Subcutaneous abdominal adipose tissue (tissue), 5 donors: ENCODE results near the gene FANCI.

ENCODE experiments used
- H3K27ac ChIP-seq: one replicate; pipeline ENCODE4 v1.7.0; 2013; ENCODE audit warnings: low read depth, mild to moderate bottlenecking, inconsistent platforms, low read length, moderate library complexity
- H3K27me3 ChIP-seq, 5 donors: one replicate each; pipeline ENCODE4 v1.7.0; 2013; ENCODE audit warnings: low read length in 5 of 5, inconsistent platforms in 1 of 5; ENCODE audit not compliant: control insufficient read depth in 5 of 5, insufficient read depth in 4 of 5
- H3K36me3 ChIP-seq, 5 donors: one replicate each; pipeline ENCODE4 v1.7.0; 2013; ENCODE audit warnings: low read length in 5 of 5; ENCODE audit not compliant: control insufficient read depth in 5 of 5, insufficient read depth in 5 of 5
- H3K4me1 ChIP-seq, 5 donors: one replicate each; pipeline ENCODE4 v1.7.0; 2013; ENCODE audit warnings: low read length in 5 of 5, mild to moderate bottlenecking in 3 of 5, moderate library complexity in 1 of 5; ENCODE audit not compliant: control insufficient read depth in 5 of 5, insufficient read depth in 5 of 5
- H3K4me3 ChIP-seq, 5 donors: one replicate each; pipeline ENCODE4 v1.7.0; 2013; ENCODE audit warnings: low read length in 5 of 5, low read depth in 1 of 5
- H3K9ac ChIP-seq, 5 donors: one replicate each; pipeline ENCODE4 v1.7.0; 2013; ENCODE audit warnings: low read length in 5 of 5, mild to moderate bottlenecking in 4 of 5, moderate library complexity in 3 of 5
- H3K9me3 ChIP-seq, 5 donors: one replicate each; pipeline ENCODE4 v1.7.0; 2013; ENCODE audit warnings: low read length in 5 of 5; ENCODE audit not compliant: control insufficient read depth in 5 of 5
- donor health status: healthy.
- donor health status: healthy.
- donor health status: healthy.
- donor health status: healthy.
- donor health status: healthy.

Gene FANCI

DNA sequence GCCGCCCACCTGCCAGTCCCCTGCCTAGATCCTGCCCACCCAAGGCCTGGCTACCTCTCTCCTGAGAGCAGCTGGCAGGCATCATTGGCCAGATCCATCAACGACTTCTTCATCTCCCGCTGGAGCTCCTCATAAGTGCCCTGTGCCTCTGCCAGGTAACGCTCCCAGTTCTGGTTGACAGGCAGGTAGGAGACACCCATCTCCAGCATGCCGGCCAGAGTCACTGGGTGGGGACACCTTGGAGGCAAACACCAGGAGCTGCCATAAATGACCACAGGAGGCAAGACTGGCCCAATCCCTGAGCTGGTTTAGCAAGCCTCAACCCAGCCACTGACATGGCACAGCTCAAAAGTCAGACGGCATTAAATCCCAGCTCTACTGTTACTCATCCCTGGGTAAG is 83.3 kb downstream of the FANCI start:
- peaks cover 4 to 40% (median 36%) of the 10 kb centered on the region in 5 donors for H3K4me1 ChIP-seq
- no peak overlapping the region for H3K27ac ChIP-seq
- H3K27me3 ChIP-seq = no peaks in the 10 kb centered on the region
- H3K9me3 ChIP-seq = no peaks in the 10 kb centered on the region
- no peak overlapping the region for H3K9ac ChIP-seq
- no peak overlapping the region for H3K4me3 ChIP-seq
- peaks cover 6 to 100% (median 99%) of the 10 kb centered on the region in 5 donors for H3K36me3 ChIP-seq

DNA sequence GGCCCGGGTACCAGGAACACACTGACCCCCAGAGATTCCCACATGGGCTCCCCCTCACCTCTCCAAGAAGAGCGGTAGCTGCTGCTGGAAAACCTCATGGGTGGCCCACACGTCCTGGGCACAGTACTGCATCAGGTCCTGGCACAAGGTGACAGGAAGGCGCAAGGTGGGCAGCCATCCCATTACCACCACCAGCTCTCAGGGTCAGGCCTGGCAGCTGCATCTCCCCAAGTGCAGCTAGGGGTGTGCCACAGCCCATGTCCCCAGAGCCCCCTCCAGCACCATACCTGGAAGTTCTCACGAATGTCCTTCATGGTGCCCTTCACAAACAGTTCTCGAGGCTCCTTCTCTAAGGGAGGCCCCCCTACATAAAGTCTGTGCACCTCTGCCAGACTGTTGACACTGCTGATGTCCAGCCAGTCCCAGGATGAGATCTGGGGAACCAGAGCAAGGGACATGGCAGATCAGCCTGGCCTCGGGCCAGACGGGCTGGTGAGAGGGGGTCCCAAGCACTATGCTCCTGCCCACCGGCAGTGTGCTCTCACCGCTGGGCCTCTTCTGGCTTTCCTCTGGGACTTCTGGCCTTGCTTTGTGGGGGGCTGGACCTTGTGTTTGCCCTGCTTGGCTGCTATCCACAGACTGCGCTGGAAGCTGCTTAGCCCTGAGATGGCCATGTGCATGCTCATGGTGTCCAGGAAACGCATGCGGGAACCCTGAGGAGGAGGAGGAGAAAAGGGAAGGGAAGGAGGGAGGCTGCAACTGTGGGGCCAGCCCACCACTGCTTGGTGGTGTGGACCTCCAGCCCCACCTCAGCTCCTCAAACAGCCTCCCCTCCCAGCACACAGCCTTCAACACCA is 84.8 kb downstream of the FANCI start:
- H3K9me3 ChIP-seq = no peaks in the 10 kb centered on the region
- H3K4me1 ChIP-seq = peaks cover 4 to 54% (median 50%) of the 10 kb centered on the region in 5 donors
- no peak overlapping the region for H3K9ac ChIP-seq
- H3K27me3 ChIP-seq = no peaks in the 10 kb centered on the region
- no peak overlapping the region for H3K4me3 ChIP-seq
- H3K36me3 ChIP-seq = peaks cover 6 to 96% (median 93%) of the 10 kb centered on the region in 5 donors
- H3K27ac ChIP-seq = no peak overlapping the region

DNA sequence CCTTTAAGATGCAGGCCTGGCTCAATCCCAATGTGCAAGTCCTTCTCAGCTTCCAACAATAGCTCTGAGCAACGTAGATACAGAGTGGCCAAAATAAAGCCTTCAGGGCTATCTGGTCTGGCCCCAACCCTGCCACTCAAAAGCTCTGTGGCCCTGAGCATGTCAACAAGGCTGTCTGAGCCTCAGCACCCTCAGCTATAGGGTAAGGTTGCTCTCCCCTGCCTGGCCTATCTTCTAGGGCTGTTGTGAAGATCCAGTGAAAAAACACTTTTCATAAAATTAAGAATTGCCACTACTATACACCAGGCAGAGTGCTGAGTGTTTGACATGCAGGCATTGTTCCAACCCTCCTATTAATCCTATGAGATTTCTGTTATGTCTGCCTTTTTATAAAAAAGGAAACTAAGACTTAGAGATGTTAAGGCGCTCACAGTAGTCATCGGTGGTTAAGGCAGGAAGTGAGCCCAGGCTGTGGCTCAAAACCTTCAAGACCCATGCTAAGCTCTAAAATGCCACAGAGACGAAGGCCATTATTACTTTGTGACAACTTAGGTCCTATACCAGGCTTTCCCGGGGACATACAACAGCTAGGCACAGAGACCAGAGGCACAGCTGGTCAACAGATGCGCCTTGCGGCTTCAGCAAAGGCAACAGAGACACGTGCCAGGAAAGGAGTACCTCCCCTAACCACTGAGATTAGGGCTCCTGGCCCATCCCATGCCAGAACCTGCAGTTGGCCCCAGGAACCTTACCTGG is 85.7 kb downstream of the FANCI start:
- no peaks in the 10 kb centered on the region for H3K9me3 ChIP-seq
- H3K27me3 ChIP-seq = no peaks in the 10 kb centered on the region
- no peak overlapping the region for H3K27ac ChIP-seq
- peak overlapping the region in 1 of 5 donors; percentile 16 for H3K4me3 ChIP-seq
- peak overlapping the region in 2 of 5 donors; percentile 6 to 45 for H3K9ac ChIP-seq
- H3K4me1 ChIP-seq = peaks cover 5 to 59% (median 55%) of the 10 kb centered on the region in 5 donors
- peaks cover 6 to 87% (median 84%) of the 10 kb centered on the region in 5 donors for H3K36me3 ChIP-seq

DNA sequence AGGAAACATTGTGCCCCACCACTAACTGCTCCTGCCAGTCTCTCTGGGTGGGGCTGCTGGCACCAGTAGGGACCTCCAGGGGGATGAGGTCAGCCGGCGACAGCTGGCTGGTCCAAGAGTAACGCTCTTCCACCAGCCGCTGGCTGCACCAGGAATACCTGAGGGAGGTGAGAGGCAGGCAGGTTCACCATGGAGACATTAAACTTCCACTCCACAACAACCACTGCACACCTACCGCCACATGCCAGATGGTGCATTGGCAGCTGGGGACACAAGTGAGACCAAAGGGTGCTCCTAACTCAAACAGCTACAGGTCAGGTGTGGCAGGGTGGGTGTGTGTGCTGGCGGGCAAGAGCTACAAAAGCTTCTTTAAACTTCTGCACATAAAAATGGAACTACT is 86.3 kb downstream of the FANCI start:
- no peaks in the 10 kb centered on the region for H3K27me3 ChIP-seq
- peak overlapping the region in 1 of 5 donors; percentile 45 for H3K9ac ChIP-seq
- H3K27ac ChIP-seq = no peak overlapping the region
- no peaks in the 10 kb centered on the region for H3K9me3 ChIP-seq
- no peak overlapping the region for H3K4me3 ChIP-seq
- H3K4me1 ChIP-seq = peaks cover 9 to 61% (median 56%) of the 10 kb centered on the region in 5 donors
- H3K36me3 ChIP-seq = peaks cover under 1 to 81% (median 78%) of the 10 kb centered on the region in 5 donors

DNA sequence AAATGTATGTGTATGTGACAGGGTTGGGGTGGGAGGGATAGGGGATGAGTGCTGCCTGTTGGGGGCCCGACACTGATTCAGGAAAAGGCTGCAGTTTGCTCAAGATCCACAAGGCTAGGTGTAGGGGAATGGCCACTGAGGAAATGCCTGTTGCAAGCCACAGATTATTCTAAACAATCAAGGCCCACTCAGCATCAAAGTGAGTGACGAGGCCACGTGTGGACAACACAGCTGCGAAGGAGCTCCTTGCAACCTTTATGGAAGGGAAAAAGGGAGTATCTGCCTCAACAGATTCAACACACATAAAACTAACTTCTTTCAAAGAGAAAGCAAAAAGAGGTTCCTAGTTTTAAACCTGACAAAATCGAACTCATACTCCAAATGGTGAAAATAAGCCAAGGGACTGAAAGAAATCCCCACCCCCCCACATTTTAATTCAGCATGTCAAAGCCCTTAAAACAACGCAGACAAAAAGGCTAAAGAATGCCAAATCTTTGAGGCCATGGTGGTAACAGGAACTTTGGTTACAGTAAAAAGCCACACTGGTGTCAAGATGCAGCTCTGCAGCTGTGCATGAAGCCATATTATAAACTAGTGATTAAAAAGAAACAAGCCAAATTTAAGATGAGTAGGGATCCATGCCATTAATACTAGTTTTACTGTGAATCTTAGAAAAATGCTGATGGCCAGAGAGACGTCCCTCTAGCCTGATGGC is 87.3 kb downstream of the FANCI start:
- Histone ChIP-seq H3K27me3 (no peaks in the 10 kb centered on the region), H3K4me1 (peaks cover 11 to 69% (median 66%) of the 10 kb centered on the region in 5 donors), H3K4me3 (no peak overlapping the region), H3K9ac (peak overlapping the region in 3 of 5 donors; percentile 5 to 57 (median 53)), H3K36me3 (peaks cover 0 to 72% (median 69%) of the 10 kb centered on the region in 5 donors), H3K9me3 (no peaks in the 10 kb centered on the region), H3K27ac (no peak overlapping the region)

DNA sequence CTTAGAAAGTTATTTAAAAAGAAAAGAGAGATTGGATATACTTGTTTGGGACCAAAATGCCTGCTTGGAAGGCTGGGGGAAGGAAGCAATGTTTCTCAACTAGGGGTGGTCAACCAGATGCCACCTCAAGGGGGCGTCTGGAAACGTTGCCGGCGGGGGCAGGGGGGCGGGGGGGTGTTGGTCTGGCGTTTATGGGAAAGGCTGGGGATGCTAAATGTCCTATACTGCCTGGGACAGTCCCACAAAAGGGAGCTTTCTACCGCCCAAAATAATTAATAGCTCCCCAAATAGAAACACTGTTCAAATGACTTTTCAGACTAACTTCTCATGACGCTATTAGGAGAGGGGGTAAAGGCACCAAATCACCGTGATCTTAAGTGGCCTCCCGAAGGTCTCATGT is 88.7 kb downstream of the FANCI start:
- peak overlapping the region in 3 of 5 donors; percentile 29 to 92 (median 33) for H3K4me3 ChIP-seq
- peak overlapping the region in 1 of 5 donors; percentile 57 for H3K9ac ChIP-seq
- no peak overlapping the region for H3K27ac ChIP-seq
- H3K4me1 ChIP-seq = peaks cover 11 to 69% (median 66%) of the 10 kb centered on the region in 5 donors
- H3K9me3 ChIP-seq = no peaks in the 10 kb centered on the region
- no peaks in the 10 kb centered on the region for H3K27me3 ChIP-seq
- H3K36me3 ChIP-seq = peaks cover 0 to 57% (median 55%) of the 10 kb centered on the region in 5 donors

DNA sequence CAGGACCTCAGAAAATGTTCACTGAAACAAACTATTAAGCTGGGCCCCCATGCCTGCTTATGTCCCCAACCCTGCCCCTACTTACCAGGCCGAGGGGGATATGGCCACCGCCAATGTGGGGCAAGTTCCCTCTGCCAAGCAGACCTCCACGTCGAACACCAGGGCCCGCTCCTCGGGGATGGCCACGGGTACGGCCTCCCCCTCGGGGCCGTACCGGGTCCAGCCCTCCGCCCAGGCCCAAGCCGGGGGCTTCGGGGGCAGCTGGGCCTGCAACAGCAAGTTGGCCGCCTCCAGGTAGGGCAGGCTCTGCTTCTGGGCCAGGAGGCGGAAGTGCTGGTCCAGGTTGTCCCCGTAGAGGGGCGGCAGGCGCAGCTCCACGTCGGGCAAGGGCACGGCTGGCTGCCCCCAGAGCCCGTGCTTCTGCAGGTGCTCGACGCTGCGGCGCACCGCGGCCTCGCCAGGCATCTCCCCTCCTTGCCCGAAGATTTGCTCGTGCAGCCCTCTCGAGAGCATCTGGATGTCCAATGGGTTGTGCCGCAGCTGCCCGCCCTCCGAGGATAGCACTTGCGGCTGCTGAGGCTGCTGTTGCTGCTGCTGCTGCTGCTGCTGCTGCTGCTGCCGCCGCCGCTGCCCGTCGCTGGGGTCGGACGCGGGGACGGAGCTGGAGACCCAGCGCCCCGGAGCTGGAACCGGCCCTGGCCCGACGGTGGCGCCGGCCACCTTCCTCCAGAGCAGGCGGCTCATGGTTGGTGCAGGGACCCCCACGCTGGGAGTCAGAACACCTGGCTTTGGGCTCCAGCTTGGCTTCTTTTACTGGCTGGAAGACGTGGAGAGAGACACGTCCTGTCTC is 89.5 kb downstream of the FANCI start:
- H3K4me3 ChIP-seq = peak overlapping the region; percentile 86 to 92 (median 89)
- no peaks in the 10 kb centered on the region for H3K9me3 ChIP-seq
- H3K27me3 ChIP-seq = no peaks in the 10 kb centered on the region
- H3K27ac ChIP-seq = peak overlapping the region; percentile 72
- peaks cover 11 to 68% (median 66%) of the 10 kb centered on the region in 5 donors for H3K4me1 ChIP-seq
- peak overlapping the region in 3 of 5 donors; percentile 82 to 92 (median 89) for H3K9ac ChIP-seq
- H3K36me3 ChIP-seq = peaks cover 0 to 50% (median 48%) of the 10 kb centered on the region in 5 donors

DNA sequence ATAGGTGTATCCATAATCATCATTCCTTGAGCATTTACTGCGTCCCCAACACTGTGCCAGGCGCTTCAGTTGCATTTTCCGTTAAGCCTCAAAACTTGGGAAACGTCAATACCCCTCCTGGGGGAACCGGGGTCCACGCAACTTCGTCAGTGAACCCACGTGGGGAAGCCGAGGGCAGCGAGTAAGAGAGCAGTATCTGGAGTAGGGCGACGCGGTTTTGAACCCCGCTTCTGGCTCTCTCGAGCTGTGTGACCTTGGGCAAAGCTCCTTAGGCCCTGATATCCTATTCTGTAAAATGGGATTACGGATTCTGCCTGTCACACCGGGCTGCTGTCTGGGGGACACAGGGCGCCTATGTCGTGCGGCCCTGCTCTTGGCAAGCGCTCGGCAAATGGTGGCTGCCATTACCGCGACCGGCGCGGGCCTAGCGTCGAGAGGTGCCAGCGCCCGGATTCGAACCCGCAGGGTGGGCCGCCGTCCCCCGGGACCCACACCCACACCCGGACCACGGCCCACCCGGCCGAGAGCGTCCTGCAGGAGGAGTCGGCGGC is 90.3 kb downstream of the FANCI start:
- H3K4me3 ChIP-seq = peak overlapping the region; percentile 86 to 92 (median 89)
- peaks cover 0 to 42% (median 40%) of the 10 kb centered on the region in 5 donors for H3K36me3 ChIP-seq
- peak overlapping the region; percentile 81 to 92 (median 88) for H3K9ac ChIP-seq
- H3K9me3 ChIP-seq = no peaks in the 10 kb centered on the region
- no peaks in the 10 kb centered on the region for H3K27me3 ChIP-seq
- H3K27ac ChIP-seq = peak overlapping the region; percentile 72
- H3K4me1 ChIP-seq = peaks cover 9 to 60% (median 59%) of the 10 kb centered on the region in 5 donors
